OCI-LY1 (cell line): ENCODE results near the gene HEG1.

Experiments
- H2AFZ ChIP-seq: fragments of 200-600 bp; sonication (generic), shearing (Covaris generic); 2 replicates; pipeline ENCODE4 v1.6.0; 2014; ENCODE audit warnings: antibody characterized with exemption, mild to moderate bottlenecking, low read length
- H3F3A ChIP-seq: fragments of 200-600 bp; sonication (generic), shearing (Covaris generic); 2 replicates; pipeline ENCODE4 v1.6.0; 2014; ENCODE audit warnings: mild to moderate bottlenecking, antibody characterized with exemption, low read length, moderate library complexity; ENCODE audit not compliant: insufficient read depth
- H3K27ac ChIP-seq: fragments of 200-600 bp; sonication (generic); 2 replicates; pipeline ENCODE4 v1.5.1; 2014; ENCODE audit warnings: low read length, mixed run types, mild to moderate bottlenecking, low read depth; ENCODE audit not compliant: poor library complexity, severe bottlenecking
- H3K27me3 ChIP-seq: fragments of 200-600 bp; sonication (generic); 2 replicates; pipeline ENCODE4 v1.6.0; 2014; ENCODE audit warnings: antibody characterized with exemption, mild to moderate bottlenecking, low read length, moderate library complexity; ENCODE audit not compliant: insufficient read depth
- H3K36me3 ChIP-seq: fragments of 200-600 bp; sonication (generic); 2 replicates; pipeline ENCODE4 v1.6.1; 2014; ENCODE audit warnings: mild to moderate bottlenecking, antibody characterized with exemption, low read length, moderate library complexity, mixed read lengths; ENCODE audit not compliant: insufficient read depth
- H3K4me1 ChIP-seq: fragments of 200-600 bp; sonication (generic); 2 replicates; pipeline ENCODE4 v1.5.1; 2014; ENCODE audit warnings: mild to moderate bottlenecking, low read length, moderate library complexity; ENCODE audit not compliant: insufficient read depth, severe bottlenecking
- H3K4me2 ChIP-seq: fragments of 200-600 bp; sonication (generic), shearing (Covaris generic); 2 replicates; pipeline ENCODE4 v1.6.1; 2014; ENCODE audit warnings: low read length
- H3K4me3 ChIP-seq: fragments of 200-600 bp; sonication (generic); 2 replicates; pipeline ENCODE4 v1.5.1; 2014; ENCODE audit warnings: low read length, low read depth, mild to moderate bottlenecking, mixed read lengths; ENCODE audit not compliant: poor library complexity, severe bottlenecking
- H3K79me2 ChIP-seq: fragments of 200-600 bp; shearing (Covaris generic); 2 replicates; pipeline ENCODE4 v1.6.1; 2016; ENCODE audit warnings: mixed run types, low read length, mixed read lengths; ENCODE audit not compliant: insufficient read depth
- H3K9ac ChIP-seq: fragments of 200-600 bp; sonication (generic), shearing (Covaris generic); 2 replicates; pipeline ENCODE4 v1.6.1; 2014; ENCODE audit warnings: mild to moderate bottlenecking, low read length, mixed read lengths
- H3K9me2 ChIP-seq: fragments of 200-600 bp; sonication (generic), shearing (Covaris generic); 2 replicates; pipeline ENCODE4 v1.6.1; 2014; ENCODE audit warnings: low read depth, mild to moderate bottlenecking, low read length, mixed read lengths
- H3K9me3 ChIP-seq: fragments of 200-600 bp; shearing (Covaris generic); 2 replicates; pipeline ENCODE4 v1.6.1; 2014; ENCODE audit warnings: low read length, mixed read lengths
- H4K20me1 ChIP-seq: fragments of 200-600 bp; sonication (generic), shearing (Covaris generic); 2 replicates; pipeline ENCODE4 v1.6.0; 2016; ENCODE audit warnings: mild to moderate bottlenecking, low read length; ENCODE audit not compliant: insufficient read depth
- CTCF ChIP-seq: fragments of 200-600 bp; sonication (generic), shearing (Covaris generic); IDR thresholded peaks from 2 replicates; pipeline ENCODE4 v1.5.1; 2017; ENCODE audit warnings: mild to moderate bottlenecking, antibody characterized with exemption, low read length, moderate library complexity, mixed read lengths
- EZH2 ChIP-seq: fragments of 200-600 bp; sonication (generic), shearing (Covaris generic); IDR thresholded peaks from 2 replicates; pipeline ENCODE4 v1.8.0; 2017; ENCODE audit warnings: borderline replicate concordance, mixed run types, mild to moderate bottlenecking, antibody characterized with exemption, low read length, moderate library complexity, mixed read lengths

HEG1 gene

GRCh38 chr3:125033135-125033534, 22.7 kb downstream of the HEG1 start:
- Histone ChIP-seq H3K79me2 (no peaks in the 10 kb centered on the region), H2AFZ (no peak overlapping the region), H3F3A (no peaks in the 10 kb centered on the region), H3K4me1 (no peaks in the 10 kb centered on the region), H3K9ac (no peak overlapping the region), H4K20me1 (no peaks in the 10 kb centered on the region), H3K4me2 (no peak overlapping the region), H3K27me3 (no peaks in the 10 kb centered on the region), H3K4me3 (no peak overlapping the region), H3K9me3 (0 out of 2 replicates have a peak, but pooled peaks cover 5% of the 10 kb centered on the region), H3K36me3 (no peaks in the 10 kb centered on the region), H3K27ac (no peak overlapping the region), H3K9me2 (no peaks in the 10 kb centered on the region)
- TF ChIP-seq CTCF (no peak), EZH2 (no peak)

GRCh38 chr3:125032683-125033082, 23.1 kb downstream of the HEG1 start:
- H3F3A ChIP-seq = no peaks in the 10 kb centered on the region
- H3K79me2 ChIP-seq = no peaks in the 10 kb centered on the region
- 0 out of 2 replicates have a peak, but pooled peaks cover 5% of the 10 kb centered on the region for H3K9me3 ChIP-seq
- H3K4me2 ChIP-seq = no peak overlapping the region
- no peak overlapping the region for H2AFZ ChIP-seq
- H3K27ac ChIP-seq = no peak overlapping the region
- no peaks in the 10 kb centered on the region for H3K4me1 ChIP-seq
- TF ChIP-seq EZH2 (no peak), CTCF (no peak)
- H3K4me3 ChIP-seq = no peak overlapping the region
- H3K9ac ChIP-seq = no peak overlapping the region
- no peaks in the 10 kb centered on the region for H3K27me3 ChIP-seq
- H3K9me2 ChIP-seq = no peaks in the 10 kb centered on the region
- no peaks in the 10 kb centered on the region for H4K20me1 ChIP-seq
- no peaks in the 10 kb centered on the region for H3K36me3 ChIP-seq

GRCh38 chr3:125032100-125032643, 23.6 kb downstream of the HEG1 start:
- Histone ChIP-seq H3K79me2 (no peaks in the 10 kb centered on the region), H4K20me1 (no peaks in the 10 kb centered on the region), H3K9me3 (0 out of 2 replicates have a peak, but pooled peaks cover 5% of the 10 kb centered on the region), H3K4me1 (no peaks in the 10 kb centered on the region), H3K4me3 (no peak overlapping the region), H2AFZ (no peak overlapping the region), H3K27me3 (no peaks in the 10 kb centered on the region), H3K36me3 (no peaks in the 10 kb centered on the region), H3K9ac (no peak overlapping the region), H3F3A (no peaks in the 10 kb centered on the region), H3K4me2 (no peak overlapping the region), H3K27ac (no peak overlapping the region), H3K9me2 (no peaks in the 10 kb centered on the region)
- TF ChIP-seq EZH2 = no peak
- TF ChIP-seq CTCF = no peak
